HepG2 (cell line): ENCODE measurements around the gene ZNF629. TPM values are rescaled to one million over a fixed set of nuclear protein-coding genes. Genes with fewer than 3 reads are reported as not detected.

Experiments
- ADNP ChIP-seq: sonication (generic); formaldehyde crosslinking; IDR thresholded peaks from 2 replicates; pipeline ENCODE4 v1.4.0; 2020; ENCODE audit warnings: missing genetic modification reagents
- CHD2 ChIP-seq: IDR thresholded peaks from 2 replicates; pipeline ENCODE4 v1.6.1; 2011; ENCODE audit warnings: low read depth, low read length, improper control_type of control experiment
- ETV5 ChIP-seq: IDR thresholded peaks from 2 replicates; pipeline ENCODE4 v1.6.1; 2018; ENCODE audit warnings: missing biosample characterization, missing genetic modification reagents, inconsistent platforms, borderline replicate concordance
- GABPB1 ChIP-seq: IDR thresholded peaks from 2 replicates; pipeline ENCODE4 v1.6.1; 2016; ENCODE audit warnings: mild to moderate bottlenecking, missing genetic modification reagents, moderate library complexity, missing compliant biosample characterization
- GATA4 ChIP-seq: sonication (generic); IDR thresholded peaks from 2 replicates; pipeline ENCODE4 v1.6.1; 2016; ENCODE audit warnings: antibody characterized with exemption, low read depth, borderline replicate concordance
- KDM1A ChIP-seq: IDR thresholded peaks from 2 replicates; pipeline ENCODE4 v1.6.1; 2016; ENCODE audit warnings: missing compliant biosample characterization
- KLF15 ChIP-seq: sonication (generic); formaldehyde crosslinking; IDR thresholded peaks from 2 replicates; pipeline ENCODE4 v1.8.1; 2023; ENCODE audit warnings: borderline replicate concordance, mild to moderate bottlenecking, inconsistent platforms, missing genetic modification reagents, mixed read lengths
- MED8 ChIP-seq: sonication (generic); formaldehyde crosslinking; IDR thresholded peaks from 2 replicates; pipeline ENCODE4 v1.8.1; 2023; ENCODE audit warnings: mild to moderate bottlenecking, missing genetic modification reagents; ENCODE audit not compliant: insufficient replicate concordance
- NR2F1 ChIP-seq, 2 experiments: fragments of 450-650 bp in 1 of 2; formaldehyde crosslinking in 1 of 2; IDR thresholded peaks; 2 replicates each; pipeline versions ENCODE4 v1.5.0 to v1.6.1; 2016 to 2020; ENCODE audit warnings: mild to moderate bottlenecking in 1 of 2, missing compliant biosample characterization in 1 of 2, missing genetic modification reagents in 1 of 2, moderate library complexity in 1 of 2
- NR3C1 ChIP-seq: sonication (generic); formaldehyde crosslinking; IDR thresholded peaks from 2 replicates; pipeline ENCODE4 v1.4.0; 2020; ENCODE audit warnings: missing genetic modification reagents
- RBM22 ChIP-seq: fragments of 200-400 bp; formaldehyde crosslinking; optimal IDR thresholded peaks from 2 replicates; pipeline ENCODE3; 2017; ENCODE audit warnings: mild to moderate bottlenecking, low read length, moderate library complexity
- REL ChIP-seq: sonication (generic); formaldehyde crosslinking; conservative IDR thresholded peaks from 2 replicates; pipeline ENCODE4 v1.8.0; 2022; ENCODE audit warnings: mild to moderate bottlenecking, missing genetic modification reagents, moderate library complexity
- RNF2 ChIP-seq: fragments of 450-650 bp; conservative IDR thresholded peaks from 2 replicates; pipeline ENCODE4 v1.6.1; 2016; ENCODE audit warnings: low read depth
- SP1 ChIP-seq, 2 experiments: fragments of 450-650 bp in 1 of 2; sonication (generic) in 1 of 2; formaldehyde crosslinking in 1 of 2; IDR thresholded peaks; 2 replicates each; pipeline versions ENCODE4 v1.4.0 to v1.6.1; 2016 to 2020; ENCODE audit warnings: missing genetic modification reagents in 1 of 2
- YEATS4 ChIP-seq: sonication (generic); formaldehyde crosslinking; IDR thresholded peaks from 2 replicates; pipeline ENCODE4 v1.4.0; 2020; ENCODE audit warnings: missing genetic modification reagents, borderline replicate concordance
- ZEB1 ChIP-seq: IDR thresholded peaks from 2 replicates; pipeline ENCODE4 v1.6.1; 2012; ENCODE audit warnings: mild to moderate bottlenecking, low read depth, inconsistent platforms; ENCODE audit not compliant: insufficient replicate concordance
- ZNF121 ChIP-seq: sonication (generic); formaldehyde crosslinking; IDR thresholded peaks from 2 replicates; pipeline ENCODE4 v1.5.0; 2020; ENCODE audit warnings: mild to moderate bottlenecking, missing genetic modification reagents
- ZNF160 ChIP-seq: sonication (generic); formaldehyde crosslinking; IDR thresholded peaks from 2 replicates; pipeline ENCODE4 v1.8.0; 2022; ENCODE audit warnings: mild to moderate bottlenecking, inconsistent platforms, missing genetic modification reagents
- ZNF24 ChIP-seq: fragments of 450-650 bp; IDR thresholded peaks from 2 replicates; pipeline ENCODE4 v1.6.1; 2017; ENCODE audit warnings: antibody characterized with exemption, mild to moderate bottlenecking
- ZNF274 ChIP-seq: sonication (generic); formaldehyde crosslinking; IDR thresholded peaks from 2 replicates; pipeline ENCODE4 v1.5.1; 2020; ENCODE audit warnings: mild to moderate bottlenecking, missing genetic modification reagents
- ZNF362 ChIP-seq: sonication (generic); formaldehyde crosslinking; IDR thresholded peaks from 2 replicates; pipeline ENCODE4 v1.4.0; 2020; ENCODE audit warnings: missing genetic modification reagents, mild to moderate bottlenecking, borderline replicate concordance
- ZNF557 ChIP-seq: sonication (generic); formaldehyde crosslinking; IDR thresholded peaks from 2 replicates; pipeline ENCODE4 v1.4.0; 2020; ENCODE audit warnings: missing genetic modification reagents
- ZNF570 ChIP-seq: sonication (generic); formaldehyde crosslinking; IDR thresholded peaks from 2 replicates; pipeline ENCODE4 v1.4.0; 2020; ENCODE audit warnings: mild to moderate bottlenecking, missing genetic modification reagents, borderline replicate concordance
- ZNF737 ChIP-seq: sonication (generic); formaldehyde crosslinking; IDR thresholded peaks from 2 replicates; pipeline ENCODE4 v1.5.0; 2020; ENCODE audit warnings: missing genetic modification reagents, mild to moderate bottlenecking, borderline replicate concordance
- ZNF878 ChIP-seq: sonication (generic); formaldehyde crosslinking; IDR thresholded peaks from 2 replicates; pipeline ENCODE4 v1.8.1; 2023; ENCODE audit warnings: mild to moderate bottlenecking, missing genetic modification reagents, moderate library complexity
- polyA plus RNA-seq, 8 experiments: library from polyadenylated mRNA; depleted of rRNA in 3 of 8; stranded (reverse) in 7 of 8; unstranded in 1 of 8; fragments of >200 nt; fragmentation: Illumina TruSeq in 4 of 8; extraction: Trizol in 4 of 8; gene quantifications; 2 replicates each; pipeline versions ENCODE4 v1.2.1 to v1.2.3, GENCODE V29; 2011 to 2016; ENCODE audit warnings: low read depth in 4 of 8, missing spikeins in 1 of 8, mixed read lengths in 1 of 8; ENCODE audit not compliant: insufficient read depth in 1 of 8
- total RNA-seq, 5 experiments: library from RNA; depleted of rRNA; stranded (reverse); fragments of >200 nt; fragmentation: Illumina TruSeq; extraction: Trizol; gene quantifications; 2 replicates each; pipeline ENCODE4 v1.2.3, GENCODE V29; 2016; ENCODE audit warnings: low read depth in 1 of 5
- TF ChIP-seq, protein P1 (sequence below): sonication (generic); formaldehyde crosslinking; IDR thresholded peaks from 2 replicates; pipeline ENCODE4 v1.4.0; 2020; ENCODE audit warnings: mild to moderate bottlenecking, missing genetic modification reagents
- TF ChIP-seq, protein P2 (sequence below): fragments of 450-650 bp; IDR thresholded peaks from 2 replicates; pipeline ENCODE4 v1.6.1; 2016
- TF ChIP-seq, protein P3 (sequence below): sonication (generic); formaldehyde crosslinking; IDR thresholded peaks from 2 replicates; pipeline ENCODE4 v1.4.0; 2020; ENCODE audit warnings: mild to moderate bottlenecking, missing genetic modification reagents

Gene ZNF629
- total and polyA plus RNA-seq, 2 of the 13 experiments (the other 11 are each of a cell fraction or from before 2014, with no cell fraction given) = 6.1 to 16.5 TPM

GRCh38 chr16:30747799-30748633, 39.0 kb downstream of the ZNF629 start, which contains the start of gene PHKG2 (continued):
- TF ChIP-seq GABPB1 (CRISPR knock-in tag) = peak; percentile 91
- TF ChIP-seq ETV5 (CRISPR knock-in tag) = peak; percentile 81; the same call in 1 of the 2 replicates
- TF ChIP-seq ZNF362 = no peak
- TF ChIP-seq ZNF274 = peak; percentile 58; the same call in 1 of the 2 replicates
- no peak for TF ChIP-seq NR3C1 (CRISPR knock-in tag)
- TF ChIP-seq YEATS4 (CRISPR knock-in tag) = peak; percentile 64; the same call in 1 of the 2 replicates
- TF ChIP-seq, protein P1, sequence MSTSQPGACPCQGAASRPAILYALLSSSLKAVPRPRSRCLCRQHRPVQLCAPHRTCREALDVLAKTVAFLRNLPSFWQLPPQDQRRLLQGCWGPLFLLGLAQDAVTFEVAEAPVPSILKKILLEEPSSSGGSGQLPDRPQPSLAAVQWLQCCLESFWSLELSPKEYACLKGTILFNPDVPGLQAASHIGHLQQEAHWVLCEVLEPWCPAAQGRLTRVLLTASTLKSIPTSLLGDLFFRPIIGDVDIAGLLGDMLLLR (CRISPR knock-in tag) = no peak
- peak; percentile 36 for TF ChIP-seq RBM22
- TF ChIP-seq REL (CRISPR knock-in tag) = no peak
- no peak for TF ChIP-seq ADNP (CRISPR knock-in tag)
- TF ChIP-seq ZEB1 = peak; percentile 62
- no peak for TF ChIP-seq MED8 (CRISPR knock-in tag)
- peak; percentile 75; the same call in 1 of the 2 replicates for TF ChIP-seq GATA4
- TF ChIP-seq RNF2 = no peak
- peak; percentile 7; the same call in 1 of the 2 replicates for TF ChIP-seq ZNF160 (CRISPR knock-in tag)
- TF ChIP-seq CHD2 = no peak
- TF ChIP-seq KDM1A (CRISPR knock-in tag) = no peak
- no peak for TF ChIP-seq ZNF557
- 0 out of 2 replicates have a peak, but pooled peaks have one; percentile 49 for TF ChIP-seq ZNF24
- TF ChIP-seq, protein P2, sequence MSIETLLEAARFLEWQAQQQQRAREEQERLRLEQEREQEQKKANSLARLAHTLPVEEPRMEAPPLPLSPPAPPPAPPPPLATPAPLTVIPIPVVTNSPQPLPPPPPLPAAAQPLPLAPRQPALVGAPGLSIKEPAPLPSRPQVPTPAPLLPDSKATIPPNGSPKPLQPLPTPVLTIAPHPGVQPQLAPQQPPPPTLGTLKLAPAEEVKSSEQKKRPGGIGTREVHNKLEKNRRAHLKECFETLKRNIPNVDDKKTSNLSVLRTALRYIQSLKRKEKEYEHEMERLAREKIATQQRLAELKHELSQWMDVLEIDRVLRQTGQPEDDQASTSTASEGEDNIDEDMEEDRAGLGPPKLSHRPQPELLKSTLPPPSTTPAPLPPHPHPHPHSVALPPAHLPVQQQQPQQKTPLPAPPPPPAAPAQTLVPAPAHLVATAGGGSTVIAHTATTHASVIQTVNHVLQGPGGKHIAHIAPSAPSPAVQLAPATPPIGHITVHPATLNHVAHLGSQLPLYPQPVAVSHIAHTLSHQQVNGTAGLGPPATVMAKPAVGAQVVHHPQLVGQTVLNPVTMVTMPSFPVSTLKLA = peak; percentile 87
- no peak for TF ChIP-seq ZNF570
- TF ChIP-seq NR2F1 (CRISPR knock-in tag; IDR thresholded peaks at IDR 0.05) = peak; percentile 15 to 19; a peak in 2 of 4 replicates
- TF ChIP-seq ZNF878 = 0 out of 2 replicates have a peak, but pooled peaks have one; percentile 42
- no peak for TF ChIP-seq ZNF121 (CRISPR knock-in tag)
- no peak for TF ChIP-seq SP1 (IDR thresholded peaks at IDR 0.05)
- TF ChIP-seq SP1 (CRISPR knock-in tag; IDR thresholded peaks at IDR 0.05) = peak; percentile 30; the same call in 1 of the 2 replicates
- TF ChIP-seq KLF15 (CRISPR knock-in tag) = no peak
- no peak for TF ChIP-seq ZNF737 (CRISPR knock-in tag)
- TF ChIP-seq, protein P3, sequence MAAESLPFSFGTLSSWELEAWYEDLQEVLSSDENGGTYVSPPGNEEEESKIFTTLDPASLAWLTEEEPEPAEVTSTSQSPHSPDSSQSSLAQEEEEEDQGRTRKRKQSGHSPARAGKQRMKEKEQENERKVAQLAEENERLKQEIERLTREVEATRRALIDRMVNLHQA (CRISPR knock-in tag) = no peak
